Stimulated activated CD4-positive, alpha-beta T cell treated with anti-CD3 and anti-CD28 coated beads, TNF-alpha, amount 100 ng/mL, for 48 hours (primary cell): ENCODE measurements around the gene RIPK4.
"Not testable (repeated sequence)": the region's sequence is repeated elsewhere in the genome, so short reads cannot be mapped to it uniquely, and the experiment has no call there.

Experiments used
- DNase-seq, 3 donors: peaks; one replicate each; pipeline ENCODE4 v3.0.0-alpha.2; 2020; ENCODE audit warnings: low read depth in 3 of 3

The RIPK4 gene

DNA sequence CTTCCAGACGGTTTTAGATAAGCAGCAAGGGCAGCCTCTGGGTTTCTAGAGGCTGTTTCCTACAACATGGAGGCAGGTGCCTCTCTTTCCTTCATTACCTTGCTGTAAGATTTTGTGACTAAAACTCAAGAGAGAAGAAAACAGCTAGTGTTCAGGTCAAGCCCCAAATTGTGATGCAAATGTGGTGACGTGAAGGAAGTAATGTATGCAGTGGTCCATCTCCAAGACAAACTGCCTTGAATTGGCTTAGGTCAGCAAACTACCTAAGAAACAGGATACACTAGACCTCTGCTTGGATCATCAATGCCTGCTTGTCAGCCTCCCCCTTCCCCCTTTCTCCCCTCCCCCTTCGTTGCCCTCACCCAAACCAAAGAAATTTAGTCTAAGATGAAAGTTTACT, 28.9 kb upstream of the RIPK4 start:
- no peak for DNase-seq

- DNase-seq, result no peak
These were observed 27.7 kb upstream of the RIPK4 start for GRCh38 chr21:41794600-41794999.

DNA sequence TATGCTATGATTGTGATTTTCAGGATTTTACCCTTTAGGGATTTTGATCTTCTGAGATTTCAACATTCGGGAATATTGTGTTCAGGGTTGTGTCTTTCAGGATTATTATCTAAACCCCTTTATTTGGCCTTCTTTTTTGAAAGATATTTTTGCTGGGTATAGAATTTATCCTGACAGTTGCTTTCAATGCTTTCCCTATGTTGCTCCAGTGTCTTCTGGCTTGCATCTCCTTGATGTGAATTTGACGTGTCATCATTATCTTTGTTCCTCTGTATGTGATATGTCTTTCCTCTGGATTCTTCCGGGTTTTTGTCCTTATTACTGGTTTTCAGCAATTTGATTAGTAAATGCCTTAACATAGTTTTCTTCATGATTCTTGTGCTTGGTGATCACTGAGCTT, 25.9 kb upstream of the RIPK4 start:
- no peak for DNase-seq

DNA sequence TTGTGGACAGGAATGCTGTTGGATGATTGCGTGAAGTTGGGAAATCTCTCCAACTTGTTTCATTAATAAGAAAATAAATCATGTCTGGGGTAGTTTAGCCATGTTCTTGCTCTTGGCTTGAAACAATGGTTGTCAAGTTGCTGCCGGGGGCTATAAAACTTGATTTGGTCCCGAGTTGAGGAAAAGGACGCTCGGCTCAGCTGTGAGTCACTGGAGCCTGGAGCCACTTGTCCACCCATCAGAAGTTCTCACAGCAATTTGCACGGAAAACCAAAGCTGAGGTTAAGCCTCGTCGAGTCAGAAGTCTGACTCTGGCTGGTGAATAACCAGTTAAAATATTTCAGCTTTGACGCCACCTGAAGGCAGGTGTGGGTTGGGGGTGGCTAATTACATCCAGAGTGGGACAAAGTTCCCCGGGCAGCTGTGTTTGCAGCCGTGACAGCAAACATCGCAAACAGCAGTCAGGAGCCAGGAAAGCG, 19.7 kb upstream of the RIPK4 start:
- no peak for DNase-seq

DNA sequence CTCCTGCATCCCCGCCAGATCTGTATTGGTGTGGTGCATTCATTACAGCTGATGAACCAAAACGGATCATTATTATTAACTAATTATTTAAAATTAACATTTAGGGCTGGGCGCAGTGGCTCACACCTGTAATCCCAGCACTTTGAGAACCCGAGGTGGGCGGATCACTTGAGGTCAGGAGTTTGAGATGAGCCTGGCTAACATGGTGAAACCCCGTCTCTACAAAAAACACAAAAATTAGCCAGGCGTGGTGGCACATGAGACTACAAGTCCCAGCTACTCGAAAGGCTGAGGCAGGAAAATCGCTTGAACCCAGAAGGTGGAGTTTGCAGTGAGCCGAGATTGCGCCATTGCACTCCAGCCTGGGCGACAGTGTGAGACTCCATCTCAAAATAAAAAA, 18.4 kb upstream of the RIPK4 start:
- DNase-seq, result not testable (repeated sequence)

DNA sequence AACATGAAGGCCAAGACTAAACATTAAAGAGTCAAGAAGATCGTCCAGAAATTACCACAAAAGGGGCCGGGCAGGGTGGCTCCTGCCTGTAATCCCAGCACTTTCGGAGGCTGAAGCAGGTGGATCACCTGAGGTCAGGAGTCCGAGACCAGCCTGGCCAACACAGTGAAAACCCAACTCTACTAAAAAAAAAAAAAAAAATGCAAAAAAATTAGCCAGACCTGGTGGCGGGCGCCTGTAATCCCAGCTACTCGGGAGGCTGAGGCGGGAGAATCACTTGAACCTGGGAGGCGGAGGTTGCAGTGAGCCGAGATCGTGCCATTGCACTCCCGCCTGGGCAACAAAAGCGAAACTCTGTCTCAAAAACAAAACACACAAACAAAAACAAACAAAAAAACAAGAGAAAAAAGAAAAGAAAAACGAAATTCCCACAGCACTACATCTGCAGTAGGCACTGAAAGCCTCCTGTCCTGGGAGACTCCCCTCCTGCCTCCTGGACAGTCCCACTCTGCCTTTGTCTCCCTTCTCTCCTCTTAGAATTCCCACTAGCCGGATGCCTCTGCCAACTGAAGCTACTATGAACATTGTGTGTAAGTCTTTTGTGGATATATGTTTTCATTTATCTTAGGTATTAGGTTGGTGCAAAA, 17.7 kb upstream of the RIPK4 start:
- no peak for DNase-seq

- no peak for DNase-seq
These were observed 16.8 kb upstream of the RIPK4 start for GRCh38 chr21:41783476-41784180.

- no peak for DNase-seq
These were observed 14.2 kb upstream of the RIPK4 start for GRCh38 chr21:41781050-41781410.

GRCh38 chr21:41780337-41781049, 13.6 kb upstream of the RIPK4 start:
- DNase-seq, result no peak

DNA sequence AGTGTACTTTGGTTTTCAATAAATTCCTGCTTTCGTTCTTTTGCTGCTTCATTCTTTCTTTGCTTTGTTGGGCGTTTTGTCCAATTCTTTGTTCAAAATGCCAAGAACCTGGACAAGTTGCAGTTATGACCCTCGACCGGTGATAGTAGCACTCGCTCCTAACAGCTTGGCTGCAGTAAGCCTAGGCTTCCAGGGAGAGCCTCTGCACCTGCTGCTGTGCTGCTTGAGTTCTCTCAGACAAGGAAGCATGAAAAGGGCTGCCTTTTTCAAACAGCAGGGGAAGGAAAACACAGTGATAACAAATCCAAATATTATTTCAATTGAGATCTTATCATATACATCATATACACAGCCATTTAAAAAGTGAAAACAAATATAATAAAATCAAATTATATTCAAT, 12.8 kb upstream of the RIPK4 start:
- no peak for DNase-seq

GRCh38 chr21:41778930-41779600, 12.2 kb upstream of the RIPK4 start:
- DNase-seq, result no peak

- DNase-seq, result no peak
These were observed 11.3 kb upstream of the RIPK4 start for GRCh38 chr21:41777951-41778815.

GRCh38 chr21:41776778-41777177, 9.9 kb upstream of the RIPK4 start:
- no peak for DNase-seq

DNA sequence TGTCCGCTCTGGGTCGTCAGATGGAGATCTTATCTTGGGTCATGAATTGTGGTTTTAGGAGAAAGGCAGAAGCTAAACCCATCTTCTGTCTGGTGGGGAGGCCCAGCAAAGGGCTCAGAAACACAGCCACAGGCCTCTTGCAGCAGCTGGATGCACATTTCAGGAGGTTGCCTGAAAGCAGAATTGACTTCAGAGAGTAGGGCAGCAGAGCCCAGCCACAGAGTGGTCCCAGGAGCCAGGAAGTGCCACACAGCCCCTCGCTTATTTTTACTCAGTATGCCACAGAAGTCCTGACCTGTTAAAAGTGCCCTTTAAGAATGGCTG, 8.3 kb upstream of the RIPK4 start:
- DNase-seq, result no peak

DNA sequence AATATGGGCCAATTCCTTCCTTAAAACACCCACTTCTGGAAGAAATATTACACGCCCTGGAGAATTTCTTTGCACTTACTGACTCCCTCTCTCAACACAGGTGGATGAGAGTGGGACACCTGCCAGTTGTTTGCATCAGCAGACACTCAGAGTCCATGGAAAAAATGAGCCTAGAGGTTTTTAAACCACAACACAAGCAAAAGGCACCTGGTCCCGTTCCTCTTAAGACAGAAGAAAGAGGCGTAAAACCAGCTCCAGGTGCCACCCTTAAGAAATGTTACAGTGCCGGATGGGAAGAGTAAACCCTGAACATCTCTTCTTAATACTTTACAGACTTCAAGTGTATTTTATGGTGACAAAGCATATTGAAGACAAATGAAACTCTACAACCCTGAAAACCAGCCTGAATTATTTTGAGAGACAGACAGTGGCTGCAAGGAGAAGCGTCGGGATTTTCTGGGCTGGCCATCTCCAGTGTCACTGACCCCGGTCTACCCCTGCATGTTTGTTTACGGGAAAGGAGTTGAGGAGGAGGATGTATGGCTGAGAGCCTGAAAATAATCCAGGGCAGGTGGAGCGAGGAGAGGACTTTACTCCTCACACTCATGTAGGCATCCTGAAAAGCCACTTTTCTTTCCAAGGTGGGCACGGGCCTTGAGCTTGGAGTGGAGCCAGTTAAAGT, 7.8 kb upstream of the RIPK4 start:
- DNase-seq, result no peak

GRCh38 chr21:41772351-41773080, 5.7 kb upstream of the RIPK4 start:
- no peak for DNase-seq

DNA sequence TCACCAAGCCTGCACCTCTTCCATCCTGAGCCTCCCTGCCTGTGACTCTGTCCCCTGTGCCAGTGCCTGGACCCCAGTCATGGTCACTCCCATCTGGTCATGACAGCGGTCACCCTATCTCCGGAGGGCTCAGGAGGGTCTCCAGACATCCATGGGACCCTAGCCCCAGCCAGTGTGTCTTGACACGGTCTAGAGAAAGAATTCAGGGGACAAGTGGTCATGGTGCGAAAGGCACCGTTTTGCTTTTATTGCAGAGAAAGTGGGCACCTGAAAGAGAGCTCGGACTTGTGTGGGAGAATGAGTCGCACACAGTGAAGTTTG, 4.7 kb upstream of the RIPK4 start:
- no peak for DNase-seq

GRCh38 chr21:41770901-41771624, 4.2 kb upstream of the RIPK4 start:
- DNase-seq, result no peak

DNA sequence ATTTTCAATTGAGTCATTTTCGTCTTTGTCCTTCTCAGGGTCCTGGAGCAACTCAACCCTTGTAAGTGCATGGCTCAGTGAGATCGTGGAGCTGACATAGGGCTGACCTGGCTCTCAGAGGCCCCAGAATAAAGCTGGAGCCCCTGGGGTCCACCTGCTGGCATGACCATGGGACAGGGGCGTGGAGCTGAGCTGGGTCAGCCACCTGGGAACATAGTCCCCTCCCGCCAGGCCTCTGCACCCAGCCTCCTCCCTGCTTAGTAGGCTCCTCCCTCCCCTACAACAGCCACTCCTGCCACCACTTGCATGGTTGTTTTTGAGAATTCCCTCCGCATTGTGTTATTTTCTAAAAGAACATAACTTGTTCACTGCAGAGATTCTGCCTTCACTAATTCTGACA, 3.1 kb upstream of the RIPK4 start:
- no peak for DNase-seq

- DNase-seq, result no peak
These were observed 2.7 kb upstream of the RIPK4 start for GRCh38 chr21:41769521-41769920.
